Activated T-cell treated with anti-CD3 and anti-CD28 coated beads, Interleukin-2, amount 50 U/mL, for 24 hours (primary cell): ENCODE data around the gene STX19.

Experiments
- DNase-seq: peaks from one replicate; pipeline ENCODE4 v3.0.0-alpha.2; 2020
- H3K27ac Mint-ChIP-seq: 2 replicates; pipeline ENCODE4 v1.8.0; 2020; ENCODE audit warnings: mild to moderate bottlenecking, mixed read lengths
- H3K27me3 Mint-ChIP-seq: 2 replicates; pipeline ENCODE4 v1.8.0; 2020; ENCODE audit warnings: mixed read lengths
- H3K36me3 Mint-ChIP-seq: 2 replicates; pipeline ENCODE4 v1.8.0; 2020; ENCODE audit warnings: low read depth, mixed read lengths
- H3K4me1 Mint-ChIP-seq: 2 replicates; pipeline ENCODE4 v1.8.0; 2020; ENCODE audit warnings: low read depth, mixed read lengths
- H3K4me3 Mint-ChIP-seq: 2 replicates; pipeline ENCODE4 v1.8.0; 2020; ENCODE audit warnings: mild to moderate bottlenecking, moderate library complexity, mixed read lengths
- H3K9me3 Mint-ChIP-seq: 2 replicates; pipeline ENCODE4 v1.8.0; 2020; ENCODE audit warnings: mixed read lengths

The STX19 gene

DNA sequence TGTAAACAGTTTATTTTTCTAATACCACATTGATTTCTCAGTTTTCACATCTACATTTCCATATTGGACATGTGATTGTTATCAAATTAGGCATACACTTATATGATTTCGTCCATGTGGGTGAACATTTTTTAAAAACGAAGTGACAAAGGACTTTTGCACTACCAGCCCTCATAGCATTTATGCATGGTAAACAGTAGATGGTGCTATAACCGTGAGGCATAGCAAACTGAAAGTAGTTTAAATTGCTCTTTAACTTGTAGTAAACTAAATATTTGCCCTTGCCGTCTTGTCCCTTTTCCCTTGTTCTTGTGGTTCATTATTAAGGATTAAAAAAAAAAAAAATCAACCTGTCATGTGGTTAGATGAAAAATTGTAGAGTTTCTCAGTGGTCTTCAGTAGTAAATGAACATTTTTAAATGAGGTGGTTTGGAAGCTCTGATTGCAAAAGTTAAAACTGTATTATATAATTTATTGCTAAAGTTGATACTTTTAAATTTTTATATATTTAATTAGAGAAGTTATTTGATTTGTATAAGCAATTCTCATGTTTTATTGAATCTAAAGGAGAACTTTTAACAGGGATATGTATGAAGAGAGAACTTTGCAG is 24.0 kb downstream of the STX19 start:
- no peak for DNase-seq
- no peak overlapping the region for H3K27ac Mint-ChIP-seq
- no peaks in the 10 kb centered on the region for H3K9me3 Mint-ChIP-seq
- H3K27me3 Mint-ChIP-seq, result no peaks in the 10 kb centered on the region
- H3K36me3 Mint-ChIP-seq, result peaks cover 23% of the 10 kb centered on the region
- H3K4me1 Mint-ChIP-seq, result peaks cover 19% of the 10 kb centered on the region
- H3K4me3 Mint-ChIP-seq, result peak overlapping the region; percentile 43

DNA sequence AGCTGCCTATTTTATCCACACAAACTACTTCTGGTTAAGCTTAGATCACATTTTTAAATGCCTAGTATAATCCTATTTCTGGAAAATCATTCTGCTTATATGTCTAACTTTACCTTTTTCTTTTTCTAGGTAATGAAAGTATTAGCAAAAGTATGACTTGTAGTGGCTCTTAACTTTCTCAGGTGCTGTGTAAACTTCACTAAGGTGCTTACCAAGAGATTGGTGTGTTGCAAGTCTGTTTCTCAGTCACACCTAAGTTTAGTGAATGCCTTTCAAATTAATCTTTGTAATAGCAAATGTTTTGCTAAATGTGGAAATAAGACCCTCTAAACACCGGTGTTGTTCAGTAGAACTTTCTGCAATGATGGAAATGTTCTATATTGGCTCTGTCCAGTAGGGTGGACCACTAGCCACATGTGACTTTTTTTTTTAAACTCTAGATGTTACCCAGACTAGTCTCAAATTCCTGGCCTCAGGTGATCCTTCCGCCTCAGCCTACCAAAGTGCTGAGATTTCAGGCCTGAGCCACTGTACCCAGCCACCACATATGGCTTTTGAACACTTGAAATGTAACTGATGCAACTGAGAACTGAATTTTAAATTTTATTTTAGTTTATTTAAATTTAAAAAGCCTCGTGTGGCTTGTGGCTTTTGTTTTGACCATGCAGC is 26.4 kb downstream of the STX19 start:
- Mint-ChIP-seq H3K27ac (no peak overlapping the region), H3K9me3 (no peaks in the 10 kb centered on the region), H3K27me3 (no peaks in the 10 kb centered on the region), H3K4me1 (peaks cover 5% of the 10 kb centered on the region), H3K36me3 (peaks cover 19% of the 10 kb centered on the region), H3K4me3 (no peak overlapping the region)
- no peak for DNase-seq

DNA sequence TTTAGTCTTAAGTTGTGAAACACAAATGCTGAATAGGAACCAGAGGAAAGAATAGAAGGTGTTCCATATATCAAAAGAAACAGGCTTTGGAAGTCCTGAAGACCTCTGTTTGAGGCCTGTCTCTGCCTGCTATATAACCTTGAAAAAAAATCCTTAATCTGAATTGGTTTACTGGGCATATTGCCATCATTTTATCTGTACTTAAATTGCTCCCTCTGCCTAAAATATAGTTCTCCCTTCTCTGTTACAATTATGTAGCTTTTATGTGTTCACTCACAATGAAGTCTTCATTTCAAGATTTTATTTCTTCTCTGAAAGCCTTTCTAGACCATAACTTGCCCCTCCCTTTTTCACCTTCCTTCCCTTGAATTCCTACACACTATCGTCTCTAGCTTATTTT is 27.2 kb downstream of the STX19 start:
- Mint-ChIP-seq H3K36me3 (peaks cover 16% of the 10 kb centered on the region), H3K4me3 (no peak overlapping the region), H3K27me3 (no peaks in the 10 kb centered on the region), H3K4me1 (peaks cover 5% of the 10 kb centered on the region), H3K27ac (no peak overlapping the region), H3K9me3 (no peaks in the 10 kb centered on the region)
- DNase-seq, result no peak

DNA sequence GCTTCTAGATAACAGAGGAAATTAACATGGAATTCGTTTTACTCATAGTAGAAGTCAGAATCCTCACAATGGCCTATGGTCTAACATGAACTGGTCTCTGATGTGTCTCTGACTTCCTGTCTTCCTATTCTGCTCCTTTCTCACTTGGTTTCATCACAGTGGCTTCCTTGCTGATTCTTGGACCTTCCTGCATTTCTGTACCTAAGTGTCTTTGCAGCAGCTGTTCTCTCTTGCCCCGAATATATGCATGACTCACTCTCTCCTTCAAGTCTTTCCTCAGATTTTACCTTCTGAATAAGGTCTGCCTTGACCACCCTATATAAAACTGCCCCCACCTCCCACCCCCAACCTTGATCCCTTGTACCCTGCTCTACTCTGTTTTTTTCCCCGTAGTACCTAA is 34.3 kb downstream of the STX19 start:
- Mint-ChIP-seq H3K36me3 (peaks cover 11% of the 10 kb centered on the region), H3K27me3 (no peaks in the 10 kb centered on the region), H3K4me1 (peaks cover 4% of the 10 kb centered on the region), H3K9me3 (no peaks in the 10 kb centered on the region), H3K27ac (no peak overlapping the region), H3K4me3 (no peak overlapping the region)
- DNase-seq, result no peak

DNA sequence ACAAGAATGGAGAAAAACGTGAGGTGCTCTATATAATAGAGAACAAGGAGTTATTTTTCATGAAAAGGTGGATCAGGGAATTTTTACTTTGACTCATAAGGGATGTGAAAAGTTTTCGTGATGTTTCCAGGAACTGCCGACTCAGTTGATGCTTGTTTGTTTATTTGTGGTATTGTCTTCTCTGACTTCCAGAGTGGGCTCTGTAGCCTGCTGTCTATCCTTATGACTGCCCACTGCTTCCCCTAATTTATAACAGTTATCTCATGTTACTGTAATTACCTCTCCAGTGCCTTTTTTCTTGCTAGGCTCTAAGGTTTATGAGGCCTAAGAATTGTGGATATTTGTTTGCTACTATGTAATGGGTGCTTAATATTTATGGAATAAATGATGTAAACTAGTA is 36.2 kb downstream of the STX19 start:
- Mint-ChIP-seq H3K4me3 (no peak overlapping the region), H3K4me1 (peaks cover 4% of the 10 kb centered on the region), H3K27ac (no peak overlapping the region), H3K27me3 (no peaks in the 10 kb centered on the region), H3K9me3 (no peaks in the 10 kb centered on the region), H3K36me3 (peaks cover 7% of the 10 kb centered on the region)
- no peak for DNase-seq

DNA sequence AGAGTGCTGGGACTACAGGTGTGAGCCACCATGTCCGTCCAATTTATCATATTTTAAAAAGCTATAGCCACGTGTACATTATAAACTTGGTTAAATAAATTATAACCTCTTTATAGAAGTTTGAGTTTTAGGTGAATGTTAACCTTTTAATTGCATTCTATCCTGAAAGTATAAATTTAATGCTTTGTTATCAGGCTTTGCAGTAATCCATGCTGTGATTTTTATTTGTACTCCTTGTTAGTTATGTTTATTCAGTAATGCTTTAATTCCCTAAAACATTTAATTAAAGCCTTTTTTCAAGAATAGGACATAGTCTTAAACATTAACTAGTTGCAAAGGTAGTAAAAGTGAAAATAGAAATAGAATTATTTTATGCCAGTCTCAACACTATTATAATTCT is 36.8 kb downstream of the STX19 start:
- H3K4me3 Mint-ChIP-seq, result no peak overlapping the region
- no peaks in the 10 kb centered on the region for H3K9me3 Mint-ChIP-seq
- H3K4me1 Mint-ChIP-seq, result peaks cover 4% of the 10 kb centered on the region
- DNase-seq, result no peak
- H3K27me3 Mint-ChIP-seq, result no peaks in the 10 kb centered on the region
- H3K27ac Mint-ChIP-seq, result no peak overlapping the region
- peaks cover 1% of the 10 kb centered on the region for H3K36me3 Mint-ChIP-seq

DNA sequence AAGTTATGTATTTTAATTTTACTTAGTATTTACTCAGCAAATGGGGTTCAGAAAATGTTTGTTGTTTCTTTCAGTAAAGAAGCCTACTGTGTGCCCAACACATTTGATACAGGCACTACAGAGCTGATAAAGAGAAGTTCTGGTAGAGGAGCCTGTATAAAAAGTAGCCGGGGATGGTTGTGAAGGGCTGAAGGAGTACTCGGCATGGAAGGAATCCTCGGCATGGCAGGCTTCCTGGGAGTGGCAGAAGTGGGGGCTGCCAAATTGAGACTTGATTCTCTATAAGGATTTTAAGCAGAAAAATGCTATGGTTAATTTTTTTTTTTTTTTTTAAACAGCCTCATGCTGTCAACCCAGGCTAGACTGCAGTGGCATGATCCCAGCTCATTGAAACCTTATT is 39.2 kb downstream of the STX19 start:
- no peak for DNase-seq
- H3K36me3 Mint-ChIP-seq, result no peaks in the 10 kb centered on the region
- H3K27ac Mint-ChIP-seq, result no peak overlapping the region

DNA sequence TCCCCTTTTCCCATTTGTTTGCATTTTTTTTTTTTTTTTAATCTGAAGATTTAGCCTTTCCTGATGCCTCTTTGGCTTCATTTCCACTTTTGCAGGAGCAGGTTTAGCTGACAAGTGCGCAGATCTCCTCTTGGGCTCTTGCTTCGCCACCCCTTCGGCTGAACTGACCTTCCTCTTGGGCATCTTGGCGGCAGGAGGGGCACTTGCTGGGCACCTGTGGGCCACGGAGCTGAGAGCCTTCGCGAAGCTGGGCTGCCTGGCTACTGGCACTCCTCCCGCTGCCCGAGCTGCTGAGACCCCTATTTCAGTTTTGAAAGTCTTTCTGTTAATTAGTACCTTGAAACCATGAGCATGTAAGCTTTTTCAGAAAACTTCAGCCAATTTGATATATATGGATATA is 39.6 kb downstream of the STX19 start:
- H3K27me3 Mint-ChIP-seq, result no peaks in the 10 kb centered on the region
- H3K27ac Mint-ChIP-seq, result no peak overlapping the region
- H3K4me3 Mint-ChIP-seq, result no peak overlapping the region
- H3K9me3 Mint-ChIP-seq, result no peaks in the 10 kb centered on the region
- no peak for DNase-seq
- peaks cover under 1% of the 10 kb centered on the region for H3K4me1 Mint-ChIP-seq
- no peaks in the 10 kb centered on the region for H3K36me3 Mint-ChIP-seq

More for the DNA sequence above, 39.2 kb downstream of the STX19 start:
- no peaks in the 10 kb centered on the region for H3K9me3 Mint-ChIP-seq
- no peaks in the 10 kb centered on the region for H3K27me3 Mint-ChIP-seq
- H3K4me1 Mint-ChIP-seq, result peaks cover 4% of the 10 kb centered on the region
- no peak overlapping the region for H3K4me3 Mint-ChIP-seq

DNA sequence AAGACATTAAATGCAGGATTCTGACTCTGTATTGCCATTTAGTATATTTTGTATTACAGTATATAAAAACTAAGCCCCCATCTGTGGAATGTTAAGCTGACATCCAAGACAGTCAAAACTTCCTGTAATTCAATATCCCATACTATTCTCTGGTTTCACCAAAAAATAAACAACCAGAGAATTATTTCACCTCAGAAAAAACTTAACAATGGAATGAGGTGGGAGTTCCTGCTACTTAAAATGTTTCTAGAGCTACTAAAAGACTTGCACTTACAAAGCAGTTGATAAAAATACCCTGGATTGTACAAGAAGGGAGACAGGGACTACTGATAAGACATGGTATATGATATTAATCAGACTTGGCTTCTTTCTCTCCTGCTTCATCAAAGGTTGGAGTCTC is 40.1 kb downstream of the STX19 start:
- Mint-ChIP-seq H3K27me3 (no peaks in the 10 kb centered on the region), H3K4me3 (no peak overlapping the region), H3K9me3 (no peaks in the 10 kb centered on the region), H3K27ac (no peak overlapping the region), H3K4me1 (no peaks in the 10 kb centered on the region), H3K36me3 (no peaks in the 10 kb centered on the region)
- no peak for DNase-seq

DNA sequence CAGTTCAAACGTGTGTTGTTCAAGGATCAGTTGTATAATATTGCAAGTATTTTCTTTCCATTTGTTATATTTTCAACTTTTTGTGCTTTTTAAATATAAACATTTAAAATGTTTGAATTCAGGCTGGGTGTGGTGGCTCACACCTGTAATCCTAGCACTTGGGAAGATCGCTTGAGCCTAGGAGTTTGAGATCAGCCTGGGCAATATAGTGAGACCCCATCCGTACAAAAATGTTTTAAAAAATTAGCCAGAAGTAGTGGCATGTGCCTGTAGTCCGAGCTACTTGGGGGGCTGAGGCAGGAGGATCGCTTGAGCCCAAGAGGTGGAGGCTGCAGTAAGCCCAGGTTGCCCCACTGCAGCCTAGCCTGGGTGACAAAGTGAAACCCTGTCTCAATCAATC is 43.8 kb downstream of the STX19 start:
- peaks cover 11% of the 10 kb centered on the region for H3K4me1 Mint-ChIP-seq
- no peaks in the 10 kb centered on the region for H3K9me3 Mint-ChIP-seq
- DNase-seq, result no peak
- H3K27me3 Mint-ChIP-seq, result no peaks in the 10 kb centered on the region
- H3K36me3 Mint-ChIP-seq, result peaks cover 5% of the 10 kb centered on the region
- H3K27ac Mint-ChIP-seq, result no peak overlapping the region
- H3K4me3 Mint-ChIP-seq, result no peak overlapping the region

DNA sequence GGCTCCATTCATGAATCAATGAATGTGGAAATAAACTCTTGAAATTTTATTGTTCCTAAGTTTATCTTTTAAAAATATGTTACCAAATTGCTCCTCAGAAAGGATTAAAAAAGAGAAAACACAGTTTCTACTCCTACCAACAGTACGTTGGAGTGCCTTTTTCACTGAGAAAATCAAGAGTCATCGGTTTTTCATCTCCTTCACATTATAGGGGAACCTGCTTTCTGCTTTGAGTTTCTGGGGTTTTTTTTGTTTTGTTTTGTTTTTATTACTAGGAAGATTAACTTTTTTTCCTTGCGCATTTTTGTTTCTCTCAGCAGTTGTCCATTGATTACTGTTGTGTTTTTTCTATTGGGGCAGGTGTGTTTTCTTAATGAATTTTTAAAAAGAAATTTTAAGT is 45.0 kb downstream of the STX19 start:
- Mint-ChIP-seq H3K9me3 (no peaks in the 10 kb centered on the region), H3K4me1 (peaks cover 15% of the 10 kb centered on the region), H3K27ac (no peak overlapping the region), H3K27me3 (no peaks in the 10 kb centered on the region), H3K4me3 (no peak overlapping the region), H3K36me3 (peaks cover 5% of the 10 kb centered on the region)
- no peak for DNase-seq

DNA sequence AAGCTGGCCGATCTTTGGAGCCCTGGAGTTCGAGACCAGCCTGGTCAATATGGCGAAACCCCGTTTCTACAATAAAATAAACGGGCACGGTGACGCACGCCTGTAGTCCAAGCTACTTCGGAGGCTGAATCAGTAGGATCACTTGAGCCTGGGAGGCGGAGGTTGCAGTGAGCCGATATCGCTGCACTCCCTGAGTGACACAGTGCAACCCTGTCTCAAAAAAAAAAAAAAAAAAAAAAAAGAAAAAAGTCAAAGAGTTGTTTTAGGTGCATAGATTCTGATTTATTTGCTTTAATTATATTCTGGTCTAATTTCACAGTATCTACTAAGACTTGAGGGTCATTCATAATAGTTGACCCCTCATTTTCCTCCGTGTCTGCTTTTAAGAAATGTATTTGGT is 46.7 kb downstream of the STX19 start:
- H3K9me3 Mint-ChIP-seq, result no peaks in the 10 kb centered on the region

DNA sequence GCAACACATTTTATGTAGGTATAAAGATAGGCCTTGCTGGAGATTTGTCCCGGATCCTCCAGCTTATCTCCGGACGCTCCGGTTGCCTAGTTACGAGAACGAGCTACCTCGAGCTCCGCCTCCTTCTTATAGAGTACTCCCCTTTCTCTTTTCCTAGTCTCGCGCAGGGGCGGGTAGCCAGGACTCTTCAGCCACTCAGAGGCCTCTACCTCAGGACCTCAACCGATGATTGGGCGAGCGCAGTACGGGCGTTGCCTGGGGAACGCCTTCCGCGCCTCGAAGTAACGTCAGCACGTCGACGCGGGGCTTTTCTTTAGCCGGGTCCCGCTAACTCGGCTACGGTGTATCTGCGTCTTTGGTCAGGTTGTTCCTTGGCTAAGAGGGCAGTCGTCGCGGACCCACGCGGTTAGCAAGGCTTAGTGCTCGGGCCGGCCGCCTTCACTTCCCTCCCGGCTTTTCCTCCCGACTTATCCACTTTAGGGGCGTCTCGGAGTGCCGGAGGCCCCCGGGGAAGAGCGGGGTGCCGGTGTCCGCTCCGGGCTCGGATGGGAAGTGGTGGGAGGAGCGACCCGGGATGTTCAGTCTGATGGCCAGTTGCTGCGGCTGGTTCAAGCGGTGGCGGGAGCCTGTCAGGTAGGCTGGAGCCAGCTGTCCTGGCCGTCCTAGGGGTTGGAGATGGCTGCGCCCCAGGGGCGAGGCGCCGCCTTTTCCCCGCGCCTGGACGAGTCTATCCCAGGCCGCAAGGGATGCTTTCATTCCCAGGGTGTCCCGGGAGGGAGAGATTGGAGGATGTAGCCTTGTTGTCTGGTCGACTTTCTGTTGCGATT is 48.3 kb downstream of the STX19 start, which contains the start of gene ARL13B:
Gene ARL13B (plus strand): TSS at position 306 of the 827 bp plus-strand sequence. CDS start 269 bp downstream, at position 575.
- peaks cover 15% of the 10 kb centered on the region for H3K4me1 Mint-ChIP-seq
- H3K27me3 Mint-ChIP-seq, result no peaks in the 10 kb centered on the region

More for the DNA sequence above, 46.7 kb downstream of the STX19 start:
- no peak overlapping the region for H3K27ac Mint-ChIP-seq
- DNase-seq, result no peak
- peaks cover 15% of the 10 kb centered on the region for H3K4me1 Mint-ChIP-seq
- H3K36me3 Mint-ChIP-seq, result peaks cover 5% of the 10 kb centered on the region
- no peaks in the 10 kb centered on the region for H3K27me3 Mint-ChIP-seq
- peak overlapping the region; percentile 89 for H3K4me3 Mint-ChIP-seq

DNA sequence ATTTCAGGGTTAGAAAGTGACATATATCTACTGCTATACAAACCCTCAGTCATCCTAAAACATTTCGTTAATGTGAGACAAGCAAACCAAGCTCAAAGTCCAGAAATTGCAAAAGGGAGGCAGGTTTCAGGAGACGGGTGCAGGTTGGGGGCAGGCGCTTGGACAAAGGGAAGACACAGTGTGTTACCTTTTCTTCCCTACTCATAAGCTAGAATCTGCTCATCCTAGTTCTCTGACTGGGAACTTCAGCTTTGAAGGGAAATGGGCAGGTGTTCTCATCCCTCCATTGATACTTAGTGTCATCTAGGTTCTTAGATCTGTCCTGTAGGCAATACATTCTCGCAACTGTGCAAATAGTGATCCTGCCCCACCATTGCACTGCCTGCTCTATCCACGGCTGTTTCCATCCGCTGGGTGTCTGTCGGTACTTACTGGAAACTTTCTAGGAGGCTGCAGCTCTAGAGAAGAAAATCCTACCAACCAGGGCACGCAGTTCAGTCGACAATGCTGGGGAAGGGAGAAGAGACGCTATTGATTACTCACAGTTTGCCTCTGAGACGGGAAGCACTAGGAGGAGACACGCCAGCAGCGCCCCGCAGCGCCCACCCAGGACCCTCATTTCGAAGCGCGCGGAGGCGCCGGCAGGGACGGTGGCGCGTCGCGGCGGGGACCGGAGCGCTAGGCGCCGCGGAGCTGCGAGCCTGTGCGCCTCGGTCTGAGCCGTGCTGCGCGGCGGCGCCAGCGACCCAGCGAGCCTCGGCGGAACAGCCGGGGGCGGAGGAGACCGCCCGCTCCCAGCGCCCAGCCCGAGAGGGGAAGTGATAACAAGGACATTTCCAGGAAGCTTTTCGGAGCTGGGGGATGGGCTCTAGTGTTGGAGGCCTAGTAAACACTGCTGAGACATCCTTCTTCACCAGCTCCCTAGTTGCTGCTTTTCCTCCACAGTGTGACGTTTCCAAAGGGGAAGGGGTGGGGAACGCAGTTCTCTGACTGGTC is 55.0 kb downstream of the STX19 start, which contains the start of gene PROS1:
Gene PROS1 (minus strand): TSS at position 766 of the 996 bp plus-strand sequence. CDS start 147 bp downstream, at position 619.
- Mint-ChIP-seq H3K36me3 (no peaks in the 10 kb centered on the region), H3K27ac (peak within 1 kb of the TSS; percentile 70), H3K27me3 (peaks cover 16% of the 10 kb centered on the region), H3K9me3 (no peaks in the 10 kb centered on the region), H3K4me3 (peak within 1 kb of the TSS; percentile 75), H3K4me1 (peaks cover 12% of the 10 kb centered on the region)
- peak; percentile 63 for DNase-seq

More for the DNA sequence above, 48.3 kb downstream of the STX19 start, which contains the start of gene ARL13B:
- Mint-ChIP-seq H3K4me3 (peak within 1 kb of the TSS; percentile 89), H3K36me3 (peaks cover 5% of the 10 kb centered on the region), H3K9me3 (no peaks in the 10 kb centered on the region), H3K27ac (peak within 1 kb of the TSS; percentile 85)
- DNase-seq, result peak; percentile 91
